Naive thymus-derived CD8-positive, alpha-beta T cell (primary cell): ENCODE results near the gene TNFAIP8L3. TPM values are rescaled to one million over a fixed set of nuclear protein-coding genes. Genes with fewer than 3 reads are reported as not detected.
"Not testable (repeated sequence)": the region's sequence is repeated elsewhere in the genome, so short reads cannot be mapped to it uniquely, and the experiment has no call there.

Experiments used
- ATAC-seq, 2 donors: fragments of 150-1000 bp; cut with Tn5 transposase in 1 of 2; sonication (Bioruptor Pico), chemical (Tn5 transposase) in 1 of 2; 1 replicate in 1 of 2; 2 replicates in 1 of 2; pipeline ENCODE4 v1.10.0; 2021; ENCODE audit warnings: mild to moderate bottlenecking in 2 of 2, moderate library complexity in 2 of 2
- POLR2A ChIA-PET: fragments of 350-600 bp; sonication (Branson Sonifier 250); formaldehyde crosslinking; loops from one replicate; lab custom pipeline; 2021; ENCODE audit warnings: antibody characterized with exemption; lab: Charles Lee
- DNase-seq, 10 donors: peaks; one replicate each; pipeline versions ENCODE4 v3.0.0 to v3.0.0-alpha.2; 2020 to 2022
- H3K27ac Mint-ChIP-seq, 10 donors: one replicate each; pipeline ENCODE4 v1.8.0; 2020 to 2022; ENCODE audit warnings: mild to moderate bottlenecking in 10 of 10, mixed read lengths in 10 of 10, moderate library complexity in 4 of 10, inconsistent platforms in 1 of 10
- H3K27me3 Mint-ChIP-seq, 5 donors: one replicate each; pipeline ENCODE4 v1.8.0; 2021 to 2022; ENCODE audit warnings: mixed read lengths in 5 of 5
- H3K36me3 Mint-ChIP-seq, 3 donors: one replicate each; pipeline ENCODE4 v1.8.0; 2020 to 2022; ENCODE audit warnings: mixed read lengths in 3 of 3, mild to moderate bottlenecking in 2 of 3, inconsistent platforms in 1 of 3
- H3K4me1 Mint-ChIP-seq, 4 donors: one replicate each; pipeline ENCODE4 v1.8.0; 2021 to 2022; ENCODE audit warnings: mixed read lengths in 4 of 4
- H3K4me3 Mint-ChIP-seq, 10 donors: one replicate each; pipeline ENCODE4 v1.8.0; 2020 to 2022; ENCODE audit warnings: mild to moderate bottlenecking in 10 of 10, mixed read lengths in 10 of 10, moderate library complexity in 6 of 10, inconsistent platforms in 1 of 10
- H3K9me3 Mint-ChIP-seq, 9 donors: one replicate each; pipeline ENCODE4 v1.8.0; 2020 to 2022; ENCODE audit warnings: mixed read lengths in 9 of 9, mild to moderate bottlenecking in 3 of 9, inconsistent platforms in 1 of 9, moderate library complexity in 1 of 9
- polyA plus RNA-seq, 3 donors: library from polyadenylated mRNA; unstranded; fragments of 300-500 nt; fragmentation: Illumina TruSeq; gene quantifications; one replicate each; pipeline ENCODE4 v1.2.3, GENCODE V29; 2021
- total RNA-seq, 8 experiments: library from RNA in 2 of 8; stranded (reverse) in 2 of 8; gene quantifications; one replicate each; pipeline ENCODE4 v1.2.3 and lab custom pipeline; 2021 to 2026

The TNFAIP8L3 gene
- total and polyA plus RNA-seq, 5 experiments from 2014 or later = not detected

GRCh38 chr15:51130344-51130743 is 35.6 kb upstream of the TNFAIP8L3 start:
- POLR2A ChIA-PET = no interaction called here
- no peaks in the 10 kb centered on the region for H3K36me3 Mint-ChIP-seq
- H3K4me3 Mint-ChIP-seq = no peak overlapping the region
- ATAC-seq = no peak
- H3K4me1 Mint-ChIP-seq = no peaks in the 10 kb centered on the region
- no peak for DNase-seq
- H3K27ac Mint-ChIP-seq = no peak overlapping the region
- H3K27me3 Mint-ChIP-seq = peaks cover 19 to 24% (median 21%) of the 10 kb centered on the region in 5 donors
- H3K9me3 Mint-ChIP-seq = no peaks in the 10 kb centered on the region

- Mint-ChIP-seq H3K4me3 (no peak overlapping the region), H3K27me3 (peaks cover 19 to 25% (median 21%) of the 10 kb centered on the region in 5 donors), H3K36me3 (no peaks in the 10 kb centered on the region), H3K9me3 (peaks cover 0 to 2% (median 0%) of the 10 kb centered on the region in 9 donors), H3K27ac (no peak overlapping the region), H3K4me1 (no peaks in the 10 kb centered on the region)
- DNase-seq = no peak
- ATAC-seq = no peak
- POLR2A ChIA-PET = no interaction called here
These were observed 35.0 kb upstream of the TNFAIP8L3 start for GRCh38 chr15:51129535-51130188.

GRCh38 chr15:51128701-51129100 is 34.0 kb upstream of the TNFAIP8L3 start:
- no peak for DNase-seq
- H3K9me3 Mint-ChIP-seq = peaks cover 0 to 9% (median 0%) of the 10 kb centered on the region in 9 donors
- no peaks in the 10 kb centered on the region for H3K4me1 Mint-ChIP-seq
- no peaks in the 10 kb centered on the region for H3K36me3 Mint-ChIP-seq
- POLR2A ChIA-PET = no interaction called here
- H3K4me3 Mint-ChIP-seq = no peak overlapping the region
- H3K27ac Mint-ChIP-seq = no peak overlapping the region
- H3K27me3 Mint-ChIP-seq = peaks cover 19 to 27% (median 21%) of the 10 kb centered on the region in 5 donors
- ATAC-seq = no peak

GRCh38 chr15:51126842-51127241 is 32.1 kb upstream of the TNFAIP8L3 start:
- no peak overlapping the region for H3K4me3 Mint-ChIP-seq
- H3K9me3 Mint-ChIP-seq = peaks cover 0 to 14% (median 2%) of the 10 kb centered on the region in 9 donors
- H3K4me1 Mint-ChIP-seq = no peaks in the 10 kb centered on the region
- DNase-seq (no peak), ATAC-seq (no peak)
- H3K27me3 Mint-ChIP-seq = peaks cover 21 to 24% (median 22%) of the 10 kb centered on the region in 5 donors
- POLR2A ChIA-PET = no interaction called here
- H3K36me3 Mint-ChIP-seq = peaks cover 0 to 4% (median 0%) of the 10 kb centered on the region in 3 donors
- no peak overlapping the region for H3K27ac Mint-ChIP-seq

- H3K4me1 Mint-ChIP-seq, H3K36me3 Mint-ChIP-seq, POLR2A ChIA-PET, H3K4me3 Mint-ChIP-seq, DNase-seq, ATAC-seq, H3K27ac Mint-ChIP-seq: not testable (repeated sequence)
- Mint-ChIP-seq H3K9me3 (peaks cover 0 to 18% (median 2%) of the 10 kb centered on the region in 9 donors), H3K27me3 (peaks cover 16 to 39% (median 25%) of the 10 kb centered on the region in 5 donors)
These were observed 28.3 kb upstream of the TNFAIP8L3 start for GRCh38 chr15:51123002-51123401.

- POLR2A ChIA-PET = no interaction called here
- Mint-ChIP-seq H3K27ac (no peak overlapping the region), H3K9me3 (peaks cover 0 to 18% (median 2%) of the 10 kb centered on the region in 9 donors)
These were observed 27.0 kb upstream of the TNFAIP8L3 start for GRCh38 chr15:51121631-51122225.

GRCh38 chr15:51121118-51121517 is 26.4 kb upstream of the TNFAIP8L3 start:
- Mint-ChIP-seq H3K4me3 (no peak overlapping the region), H3K4me1 (no peaks in the 10 kb centered on the region), H3K36me3 (peaks cover 0 to 10% (median 0%) of the 10 kb centered on the region in 3 donors), H3K9me3 (peaks cover 0 to 18% (median 2%) of the 10 kb centered on the region in 9 donors), H3K27me3 (peaks cover 11 to 28% (median 18%) of the 10 kb centered on the region in 5 donors), H3K27ac (no peak overlapping the region)
- POLR2A ChIA-PET = no interaction called here
- DNase-seq (no peak), ATAC-seq (no peak)

More at GRCh38 chr15:51121631-51122225, 27.0 kb upstream of the TNFAIP8L3 start:
- no peak overlapping the region for H3K4me3 Mint-ChIP-seq
- peaks cover 0 to 10% (median 0%) of the 10 kb centered on the region in 3 donors for H3K36me3 Mint-ChIP-seq
- ATAC-seq (no peak), DNase-seq (no peak)
- peaks cover 16 to 34% (median 24%) of the 10 kb centered on the region in 5 donors for H3K27me3 Mint-ChIP-seq
- no peaks in the 10 kb centered on the region for H3K4me1 Mint-ChIP-seq

- H3K9me3 Mint-ChIP-seq = peaks cover 0 to 14% (median 2%) of the 10 kb centered on the region in 9 donors
- no peak overlapping the region for H3K27ac Mint-ChIP-seq
- DNase-seq (no peak), ATAC-seq (no peak)
- POLR2A ChIA-PET = interaction anchor here (0.7 kb wide), 1 partner anchor 281 kb away, joined by 7 read pairs; no protein-coding TSS in a partner anchor
- peaks cover 10 to 23% (median 19%) of the 10 kb centered on the region in 5 donors for H3K27me3 Mint-ChIP-seq
- peaks cover 0 to 10% (median 0%) of the 10 kb centered on the region in 3 donors for H3K36me3 Mint-ChIP-seq
- no peak overlapping the region for H3K4me3 Mint-ChIP-seq
- no peaks in the 10 kb centered on the region for H3K4me1 Mint-ChIP-seq
These were observed 24.4 kb upstream of the TNFAIP8L3 start for GRCh38 chr15:51119120-51119519.

GRCh38 chr15:51117270-51117669 is 22.6 kb upstream of the TNFAIP8L3 start:
- Mint-ChIP-seq H3K36me3 (peaks cover 0 to 6% (median 0%) of the 10 kb centered on the region in 3 donors), H3K4me3 (no peak overlapping the region), H3K27me3 (peaks cover 11 to 40% (median 21%) of the 10 kb centered on the region in 5 donors), H3K9me3 (peaks cover 0 to 6% (median 0%) of the 10 kb centered on the region in 9 donors), H3K4me1 (no peaks in the 10 kb centered on the region), H3K27ac (no peak overlapping the region)
- no peak for DNase-seq
- ATAC-seq = no peak
- POLR2A ChIA-PET = no interaction called here

- peaks cover 0 to 6% (median 0%) of the 10 kb centered on the region in 3 donors for H3K36me3 Mint-ChIP-seq
- H3K4me3 Mint-ChIP-seq = no peak overlapping the region
- H3K4me1 Mint-ChIP-seq = no peaks in the 10 kb centered on the region
- peaks cover 0 to 6% (median 0%) of the 10 kb centered on the region in 9 donors for H3K9me3 Mint-ChIP-seq
- DNase-seq (no peak), ATAC-seq (no peak)
- H3K27ac Mint-ChIP-seq = no peak overlapping the region
- POLR2A ChIA-PET = no interaction called here
- peaks cover 15 to 52% (median 28%) of the 10 kb centered on the region in 5 donors for H3K27me3 Mint-ChIP-seq
These were observed 19.9 kb upstream of the TNFAIP8L3 start for GRCh38 chr15:51114437-51115119.

- no peak for ATAC-seq
- POLR2A ChIA-PET = no interaction called here
- H3K4me3 Mint-ChIP-seq = no peak overlapping the region
These were observed 17.4 kb upstream of the TNFAIP8L3 start for GRCh38 chr15:51112078-51112477.

GRCh38 chr15:51111061-51111460 is 16.4 kb upstream of the TNFAIP8L3 start:
- Mint-ChIP-seq H3K4me1 (no peaks in the 10 kb centered on the region), H3K9me3 (no peaks in the 10 kb centered on the region), H3K4me3 (no peak overlapping the region), H3K27ac (no peak overlapping the region), H3K36me3 (no peaks in the 10 kb centered on the region), H3K27me3 (peaks cover 9 to 33% (median 15%) of the 10 kb centered on the region in 5 donors)
- POLR2A ChIA-PET = no interaction called here
- DNase-seq (no peak), ATAC-seq (no peak)

More at GRCh38 chr15:51112078-51112477, 17.4 kb upstream of the TNFAIP8L3 start:
- Mint-ChIP-seq H3K36me3 (no peaks in the 10 kb centered on the region), H3K4me1 (no peaks in the 10 kb centered on the region), H3K9me3 (no peaks in the 10 kb centered on the region), H3K27ac (no peak overlapping the region), H3K27me3 (peaks cover 9 to 33% (median 15%) of the 10 kb centered on the region in 5 donors)
- no peak for DNase-seq

GRCh38 chr15:51110171-51110570 is 15.5 kb upstream of the TNFAIP8L3 start:
- H3K27ac Mint-ChIP-seq = no peak overlapping the region
- ATAC-seq = no peak
- no peaks in the 10 kb centered on the region for H3K4me1 Mint-ChIP-seq
- no peaks in the 10 kb centered on the region for H3K9me3 Mint-ChIP-seq
- POLR2A ChIA-PET = no interaction called here
- no peaks in the 10 kb centered on the region for H3K36me3 Mint-ChIP-seq
- peaks cover 9 to 35% (median 15%) of the 10 kb centered on the region in 5 donors for H3K27me3 Mint-ChIP-seq
- no peak for DNase-seq
- no peak overlapping the region for H3K4me3 Mint-ChIP-seq
